Activated gamma-delta T cell (primary cell): Measurements from ENCODE around the gene MYOT.
"Not testable (repeated sequence)": the region's sequence is repeated elsewhere in the genome, so short reads cannot be mapped to it uniquely, and the experiment has no call there.

Experiments
- DNase-seq: peaks from one replicate; lab custom pipeline; 2025; lab: John Stamatoyannopoulos, UW
- total RNA-seq, 2 donors: gene quantifications; one replicate each; lab custom pipeline; 2026; lab: John Stamatoyannopoulos, UW

MYOT gene, protein sequence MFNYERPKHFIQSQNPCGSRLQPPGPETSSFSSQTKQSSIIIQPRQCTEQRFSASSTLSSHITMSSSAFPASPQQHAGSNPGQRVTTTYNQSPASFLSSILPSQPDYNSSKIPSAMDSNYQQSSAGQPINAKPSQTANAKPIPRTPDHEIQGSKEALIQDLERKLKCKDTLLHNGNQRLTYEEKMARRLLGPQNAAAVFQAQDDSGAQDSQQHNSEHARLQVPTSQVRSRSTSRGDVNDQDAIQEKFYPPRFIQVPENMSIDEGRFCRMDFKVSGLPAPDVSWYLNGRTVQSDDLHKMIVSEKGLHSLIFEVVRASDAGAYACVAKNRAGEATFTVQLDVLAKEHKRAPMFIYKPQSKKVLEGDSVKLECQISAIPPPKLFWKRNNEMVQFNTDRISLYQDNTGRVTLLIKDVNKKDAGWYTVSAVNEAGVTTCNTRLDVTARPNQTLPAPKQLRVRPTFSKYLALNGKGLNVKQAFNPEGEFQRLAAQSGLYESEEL
- total RNA-seq: 0 reads per million in 2 donors

DNA sequence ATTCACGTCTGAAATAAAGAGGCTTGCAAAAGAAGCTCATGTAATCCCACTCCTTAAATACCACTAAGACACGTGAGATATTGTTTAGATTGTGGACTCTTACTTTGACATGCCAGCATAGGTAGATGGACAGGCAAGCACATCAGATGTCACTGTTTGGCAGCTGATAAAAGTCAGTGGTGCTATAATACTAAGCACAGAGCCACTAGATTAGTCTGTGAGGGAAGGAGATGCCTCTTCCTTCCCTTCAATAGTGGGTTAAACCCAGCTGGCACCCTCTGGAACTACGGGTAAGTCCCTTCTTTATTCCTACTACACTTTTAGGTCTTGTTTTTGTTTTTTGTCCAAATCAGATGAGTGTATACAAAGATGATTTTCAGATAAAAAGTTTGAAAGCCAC, at the start of gene MYOT:
MYOT (plus strand) TSS at position 197 of the 400 bp plus-strand sequence. CDS start 2,792 bp downstream, outside the sequence.
- no peak for DNase-seq

DNA sequence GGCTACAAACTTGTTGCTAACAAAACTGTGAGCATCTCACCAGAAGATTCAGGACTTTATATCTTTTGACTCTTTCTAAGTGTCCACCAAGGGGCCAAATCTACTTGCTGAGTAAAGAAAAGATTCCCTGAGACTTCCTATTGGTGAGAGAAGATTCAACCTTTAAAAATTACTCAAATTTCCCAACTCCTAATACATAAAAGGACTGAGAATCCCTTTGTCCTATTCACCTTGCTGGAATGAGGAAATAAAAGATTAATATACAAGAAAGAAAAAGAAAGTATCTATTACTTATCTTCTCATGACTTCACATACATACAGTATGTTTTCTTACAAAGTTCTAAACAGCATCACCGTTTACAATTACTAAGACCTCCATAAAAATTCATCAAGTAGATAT, 47.9 kb upstream of the MYOT start:
- DNase-seq: no peak

DNA sequence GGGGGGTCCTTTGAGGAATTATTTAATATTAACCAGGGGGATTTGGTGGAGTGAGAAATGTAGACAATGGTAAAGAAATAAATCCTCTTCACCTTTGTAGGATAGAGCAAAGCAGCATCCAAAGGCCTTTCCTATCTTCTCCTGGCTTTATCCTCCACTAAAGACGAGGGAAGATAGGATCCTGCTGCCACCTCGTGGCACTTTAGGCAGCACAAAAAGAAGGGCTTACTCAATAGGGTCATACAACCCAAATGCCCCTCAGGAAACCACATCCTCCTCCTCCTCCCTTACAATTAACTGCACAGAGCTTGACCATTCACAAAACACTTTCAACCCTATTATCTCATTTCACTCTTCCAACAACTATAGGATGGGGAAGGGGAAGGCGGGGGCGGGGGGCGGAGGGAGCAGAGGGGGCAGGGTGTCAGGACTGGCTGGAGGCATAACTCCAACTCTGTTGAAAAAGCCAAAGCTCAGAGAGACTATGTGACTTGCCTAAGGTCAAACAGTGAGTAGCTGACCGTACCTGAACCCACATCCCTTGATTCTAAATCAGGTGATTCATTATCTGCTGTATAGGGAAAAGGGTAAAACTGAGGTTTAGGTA, 45.4 kb upstream of the MYOT start:
- DNase-seq: no peak

DNA sequence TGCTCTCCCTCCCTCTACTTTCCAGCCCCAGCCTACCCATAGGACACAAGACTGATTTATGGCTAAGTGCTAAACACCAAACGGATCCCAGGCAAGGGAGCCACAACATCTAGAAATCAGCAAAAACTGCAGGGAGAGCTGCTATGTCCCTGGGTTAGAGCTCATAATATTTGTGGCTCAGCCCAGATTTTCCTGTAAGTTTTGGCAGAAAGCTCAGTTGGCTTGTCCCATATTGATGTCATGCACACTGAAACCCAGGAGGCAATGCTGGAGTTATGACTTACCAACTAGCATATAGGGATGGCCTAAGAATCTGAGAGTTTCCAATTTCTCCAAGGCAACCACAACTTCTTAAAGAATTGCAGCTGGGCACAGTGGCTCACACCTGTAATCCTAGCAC, 44.7 kb upstream of the MYOT start:
- DNase-seq: no peak

- DNase-seq: no peak
These were observed 42.5 kb upstream of the MYOT start for GRCh38 chr5:137825165-137825564.

DNA sequence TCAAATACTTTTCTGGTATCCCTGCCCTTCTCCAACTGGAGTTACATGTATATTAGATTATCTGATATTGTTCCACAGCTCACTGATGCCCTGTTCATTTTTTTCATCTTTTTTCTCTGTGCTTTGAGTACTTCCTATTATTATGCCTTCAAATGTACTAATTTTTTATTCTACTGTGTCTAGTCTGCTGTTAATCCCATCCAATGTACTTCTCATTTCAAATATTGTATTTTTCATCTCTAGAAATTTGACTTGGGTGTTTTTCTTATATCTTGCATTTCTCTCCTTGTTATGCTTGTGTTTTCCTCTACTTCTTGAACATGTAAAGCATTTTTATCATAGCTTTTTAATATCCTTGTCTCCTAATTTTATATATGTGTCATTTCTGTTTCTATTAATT, 41.6 kb upstream of the MYOT start:
- DNase-seq: no peak

GRCh38 chr5:137828180-137828579, 39.5 kb upstream of the MYOT start:
- DNase-seq: no peak

DNA sequence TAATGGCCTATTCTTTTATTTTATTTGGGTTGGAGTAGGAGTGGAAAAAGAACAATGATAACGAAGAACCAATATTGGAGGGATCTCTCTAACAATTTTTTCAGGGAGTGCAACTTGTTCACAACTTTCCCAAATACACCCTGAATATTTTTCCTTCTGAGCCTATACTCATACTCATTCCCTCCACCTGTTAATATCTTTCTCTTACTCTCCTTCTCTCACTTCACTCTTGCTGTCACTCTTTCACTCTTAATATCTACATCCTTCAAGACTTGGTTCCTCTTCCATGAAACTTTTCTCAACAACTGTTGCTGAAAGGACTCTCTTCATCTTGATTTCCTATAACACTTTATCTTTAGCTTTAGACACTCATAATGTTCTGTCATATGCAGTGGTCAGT, 39.0 kb upstream of the MYOT start:
- DNase-seq: no peak

GRCh38 chr5:137831105-137831504, 36.6 kb upstream of the MYOT start:
- no peak for DNase-seq

DNA sequence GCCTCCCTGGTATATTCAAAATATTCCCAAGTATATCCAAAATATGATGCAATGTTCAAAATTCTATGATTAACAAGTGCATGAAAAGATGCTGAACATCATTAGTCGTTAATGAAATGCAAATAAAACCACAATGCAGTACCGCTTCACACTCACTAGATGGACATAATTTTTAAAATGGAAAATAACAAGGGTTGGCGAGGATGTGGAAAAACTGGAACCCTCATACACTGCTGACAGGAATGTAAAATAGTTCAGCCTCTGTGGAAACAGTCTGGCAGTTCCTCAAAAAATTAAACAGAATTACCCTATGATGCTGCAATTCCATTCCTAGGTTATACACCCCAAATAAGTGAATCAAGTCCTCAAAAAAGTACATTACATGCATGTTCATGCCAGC, 36.1 kb upstream of the MYOT start:
- no peak for DNase-seq

GRCh38 chr5:137832416-137832815, 35.2 kb upstream of the MYOT start:
- DNase-seq: no peak

DNA sequence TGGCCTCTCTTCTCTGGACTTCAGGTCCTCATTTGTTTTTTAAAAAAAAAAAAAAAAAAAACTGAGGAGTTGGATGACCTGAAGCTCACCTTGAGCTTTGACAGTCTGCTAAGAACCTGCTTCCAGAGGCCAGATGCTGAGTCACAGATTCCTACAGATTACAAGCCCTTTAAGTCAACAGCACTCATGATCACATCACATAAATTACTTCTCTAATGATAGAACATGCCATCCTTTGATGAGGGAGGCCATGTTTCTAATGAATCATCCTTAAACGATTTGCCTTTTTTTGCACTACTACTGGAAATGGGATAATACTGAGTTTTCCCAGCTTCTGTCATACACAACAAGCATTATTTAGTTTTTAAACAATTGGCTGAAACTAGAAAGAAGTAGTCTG, 34.2 kb upstream of the MYOT start:
- DNase-seq: no peak

DNA sequence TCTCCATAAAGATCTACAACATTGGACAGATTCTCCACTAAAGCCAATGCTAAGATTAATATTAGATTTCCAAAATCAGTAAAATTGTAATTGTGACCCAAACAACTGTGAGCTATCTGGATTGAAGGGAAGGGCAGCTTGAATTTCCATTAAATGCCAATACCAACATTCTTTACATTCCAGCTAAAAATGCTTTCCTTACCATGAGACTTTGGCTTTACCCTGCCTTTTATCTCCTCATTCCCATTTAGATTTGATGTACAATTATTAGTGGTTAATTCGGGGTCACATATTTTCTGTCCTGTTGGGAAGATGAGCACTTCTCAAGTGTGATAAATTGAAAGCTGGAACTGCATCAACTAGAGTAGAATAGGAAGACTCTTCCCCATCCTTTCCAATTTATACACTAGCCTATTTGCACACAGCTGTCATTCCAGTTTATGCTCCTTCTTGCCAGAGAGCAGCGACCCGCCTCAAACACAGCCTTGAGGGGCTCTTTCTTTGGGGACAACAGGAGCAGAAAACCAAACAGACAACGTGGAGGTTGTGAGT, 33.1 kb upstream of the MYOT start:
- no peak for DNase-seq

DNA sequence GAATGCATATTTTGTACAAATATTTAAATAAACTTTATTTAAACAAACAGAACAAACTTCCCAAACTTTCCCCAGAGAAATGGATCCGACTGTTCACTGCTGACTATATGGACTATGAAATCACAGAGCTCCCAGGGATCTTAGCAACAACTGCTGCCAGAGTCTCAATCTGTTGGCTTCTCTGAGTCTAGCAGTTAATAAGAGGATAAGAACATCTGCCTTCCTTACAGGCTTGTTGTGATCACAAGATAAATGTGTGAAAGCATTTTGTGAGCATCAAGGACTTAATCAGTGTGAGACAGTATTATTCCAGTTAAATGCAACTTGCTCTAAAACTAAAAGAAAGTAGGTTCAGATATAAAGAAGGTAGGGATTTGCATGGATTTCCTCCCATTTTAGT, 31.4 kb upstream of the MYOT start:
- DNase-seq: no peak

- no peak for DNase-seq
These were observed 30.7 kb upstream of the MYOT start for GRCh38 chr5:137836997-137837396.

DNA sequence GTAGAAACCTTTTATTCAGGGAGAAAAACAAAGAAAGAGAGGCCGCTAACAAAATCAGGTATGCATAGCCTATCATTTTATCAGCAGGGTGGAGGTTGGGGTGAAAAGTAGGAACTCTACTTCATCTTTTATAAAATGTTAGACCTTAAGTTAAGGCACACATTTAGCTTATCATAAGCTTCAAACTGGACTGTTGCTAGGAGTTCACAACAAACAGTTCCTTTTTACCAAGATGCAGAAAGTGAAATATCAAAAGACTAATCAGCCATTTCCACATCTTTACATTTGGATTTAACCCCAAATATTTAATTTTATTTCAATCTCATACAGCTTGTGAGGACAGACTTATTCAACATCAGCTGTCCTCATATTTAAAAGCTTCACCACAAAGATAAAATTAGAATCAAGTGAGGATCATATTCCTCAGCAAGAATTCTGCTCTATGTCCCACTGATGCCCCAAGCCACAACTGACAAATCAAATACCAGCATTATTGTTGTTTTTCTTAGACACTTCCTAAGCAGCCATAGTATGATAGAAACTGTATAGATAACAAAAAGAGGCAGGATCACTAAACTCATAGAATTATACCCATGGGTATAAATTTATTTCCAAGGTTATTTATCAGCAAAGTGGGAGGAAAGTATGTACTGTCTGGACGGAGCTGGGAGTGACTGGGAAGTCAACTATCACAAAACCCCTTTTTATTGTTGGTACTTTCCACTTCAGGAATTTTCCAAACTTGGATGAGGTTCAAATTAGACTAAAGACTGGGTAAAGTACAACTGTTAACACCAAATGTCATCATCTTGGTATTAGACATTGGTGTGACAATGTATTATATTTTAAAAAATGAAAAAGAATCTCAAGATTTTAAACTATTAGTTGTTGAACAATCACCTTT, 29.9 kb upstream of the MYOT start:
- DNase-seq: no peak

- no peak for DNase-seq
These were observed 28.7 kb upstream of the MYOT start for GRCh38 chr5:137838976-137839375.

DNA sequence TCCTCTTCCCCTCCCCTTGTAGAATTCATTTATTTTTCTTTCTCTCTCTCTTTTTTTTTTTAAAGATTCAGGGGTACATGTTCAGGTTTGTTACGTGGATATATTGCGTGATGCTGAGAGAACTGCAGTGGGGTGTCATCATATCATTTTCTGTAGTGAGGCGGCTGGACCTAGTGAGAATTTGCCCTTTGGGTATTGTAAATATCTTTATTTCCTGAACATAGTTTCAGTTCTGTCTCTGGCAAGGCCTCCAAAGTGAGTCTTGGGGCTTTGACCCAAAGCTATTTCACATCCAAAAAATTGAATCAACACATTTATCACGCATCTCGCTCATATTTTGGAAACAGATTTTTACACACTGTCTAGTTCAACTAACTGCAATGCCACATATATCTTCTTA, 25.4 kb upstream of the MYOT start:
- no peak for DNase-seq

DNA sequence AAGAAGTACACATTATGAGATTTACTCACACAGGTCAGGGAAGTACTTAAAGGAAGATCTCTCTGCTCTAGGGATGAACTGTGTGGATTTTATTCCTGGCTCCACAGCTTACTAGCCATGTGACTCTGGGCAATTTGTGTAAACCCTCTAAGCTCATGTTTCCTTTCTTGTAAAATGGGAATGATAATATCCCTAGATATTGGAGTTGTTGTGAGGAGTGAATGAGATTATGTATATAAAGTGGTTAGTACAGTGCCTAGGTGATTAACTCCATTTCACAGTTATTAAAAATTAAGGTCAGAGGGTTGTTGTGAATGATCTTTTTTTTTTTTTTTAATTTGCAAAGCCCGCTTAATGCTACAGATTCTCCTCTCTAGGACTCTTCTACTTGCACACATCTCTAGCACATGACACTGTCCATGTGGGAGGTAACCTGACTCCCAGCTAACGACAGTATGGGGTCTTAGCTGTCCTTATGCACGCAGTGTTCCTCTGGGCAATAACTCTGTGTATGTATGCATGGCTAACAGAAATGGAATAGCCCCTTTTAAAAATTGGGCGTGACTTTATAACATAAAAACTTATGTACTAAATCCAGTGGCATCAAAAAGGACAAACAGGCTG, 23.9 kb upstream of the MYOT start:
- DNase-seq: no peak

GRCh38 chr5:137845472-137845871, 22.2 kb upstream of the MYOT start:
- no peak for DNase-seq

- DNase-seq: no peak
These were observed 20.0 kb upstream of the MYOT start for GRCh38 chr5:137847687-137848086.

DNA sequence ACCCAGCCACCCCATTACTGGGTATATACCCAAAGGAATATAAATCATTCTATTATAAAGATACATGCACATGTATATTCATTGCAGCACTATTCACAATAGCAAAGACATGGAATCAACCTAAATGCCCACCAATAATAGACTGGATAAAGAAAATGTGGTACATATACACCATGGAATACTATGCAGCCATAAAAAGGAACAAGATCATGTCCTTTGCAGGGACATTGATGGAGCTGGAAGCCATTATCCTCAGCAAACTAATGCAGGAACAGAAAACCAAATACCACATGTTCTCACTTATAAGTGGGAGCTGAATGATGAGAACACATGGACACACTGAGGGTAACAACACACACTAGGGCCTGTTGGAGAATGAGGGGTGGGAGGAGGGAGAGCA, 14.5 kb upstream of the MYOT start:
- not testable (repeated sequence) for DNase-seq
